Limb (tissue), 2 donors: ENCODE measurements around the gene CUEDC1.
"Not testable (repeated sequence)": the region's sequence is repeated elsewhere in the genome, so short reads cannot be mapped to it uniquely, and the experiment has no call there.

Source experiments
- DNase-seq, 2 donors: peaks; one replicate each; pipeline ENCODE4 v3.0.0-alpha.2; 2016; ENCODE audit errors: extremely low spot score in 2 of 2

The CUEDC1 gene

GRCh38 chr17:57939797-57940196, 15.4 kb downstream of the CUEDC1 start:
- DNase-seq, result no peak

DNA sequence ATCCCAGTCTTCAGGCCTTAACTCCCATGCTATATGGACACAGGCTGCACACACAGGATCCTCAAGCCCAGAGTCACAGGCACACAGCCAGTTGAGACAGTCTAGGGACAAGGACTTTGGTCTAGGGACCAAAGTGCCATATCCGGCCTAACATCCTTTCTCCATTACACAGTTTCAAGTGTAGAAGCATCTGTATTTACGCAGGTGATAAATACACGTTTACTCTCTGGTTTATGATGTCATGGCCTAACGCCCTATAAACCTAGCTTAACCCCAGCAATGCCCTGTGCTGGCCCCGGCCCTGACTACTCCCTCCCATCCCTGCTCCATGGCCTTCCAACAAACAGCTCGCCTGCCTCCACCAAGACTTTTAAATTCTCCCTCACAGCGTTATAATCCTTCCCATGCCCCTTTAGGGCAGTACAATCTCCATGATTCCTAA, 17.1 kb downstream of the CUEDC1 start:
- no peak for DNase-seq

GRCh38 chr17:57937492-57937891, 17.7 kb downstream of the CUEDC1 start:
- DNase-seq, result no peak

GRCh38 chr17:57935833-57936807, 19.1 kb downstream of the CUEDC1 start:
- peak in 1 of 2 donors; percentile 70 for DNase-seq

DNA sequence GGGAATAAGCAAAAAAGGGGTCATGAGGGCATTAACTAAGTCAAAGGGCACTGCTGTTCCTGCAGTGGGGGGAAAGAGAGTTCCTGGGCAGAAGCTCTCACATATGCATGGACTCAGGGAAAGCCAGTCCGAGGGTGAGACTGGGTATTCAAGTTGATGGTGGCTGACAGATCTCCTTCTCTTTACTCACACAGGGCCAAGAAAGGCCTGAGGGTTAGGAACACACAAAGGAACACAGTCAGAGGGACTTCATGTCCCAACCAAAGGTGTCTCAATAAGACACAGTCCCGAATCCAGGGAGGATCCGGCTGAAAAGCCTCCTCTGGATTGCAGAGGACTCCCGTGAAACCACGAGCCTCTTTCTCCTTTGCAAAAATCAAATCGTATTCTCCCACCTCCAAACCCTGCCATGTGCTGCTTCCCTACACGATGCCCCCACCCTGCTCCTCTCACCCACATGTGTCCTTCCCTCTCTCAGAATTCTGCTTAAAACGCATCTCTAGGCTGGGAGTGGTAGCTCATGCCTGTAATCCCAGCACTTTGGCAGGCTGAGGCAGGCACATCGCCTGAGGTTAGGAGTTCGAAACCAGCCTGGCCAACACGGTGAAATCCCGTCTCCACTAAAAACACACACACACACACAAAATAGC, 23.6 kb downstream of the CUEDC1 start:
- no peak for DNase-seq

- DNase-seq, result no peak
Observed at GRCh38 chr17:57930239-57930638, 25.0 kb downstream of the CUEDC1 start.

- no peak for DNase-seq
Observed at GRCh38 chr17:57929386-57929785, 25.8 kb downstream of the CUEDC1 start.

DNA sequence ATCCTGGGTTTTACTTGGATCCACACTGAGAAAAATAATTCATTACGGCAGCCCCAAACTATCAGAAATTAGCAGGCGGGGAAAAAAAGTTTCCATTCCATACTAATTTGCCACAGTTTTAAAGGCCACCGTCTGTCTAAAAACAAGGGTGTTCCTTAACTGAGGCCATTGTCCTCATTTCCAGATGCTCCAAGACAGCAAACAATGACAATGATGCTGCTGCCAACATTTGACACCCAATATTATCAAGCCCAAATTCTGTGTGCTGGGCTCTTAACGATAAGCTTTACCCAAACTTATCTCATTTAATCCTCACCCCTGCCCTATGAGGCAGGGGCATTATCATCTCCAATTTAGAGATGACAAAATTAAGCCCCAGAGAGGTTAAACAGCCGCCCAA, 26.3 kb downstream of the CUEDC1 start:
- DNase-seq, result no peak

GRCh38 chr17:57927048-57927723, 28.0 kb downstream of the CUEDC1 start:
- peak; percentile 66 to 87 for DNase-seq

DNA sequence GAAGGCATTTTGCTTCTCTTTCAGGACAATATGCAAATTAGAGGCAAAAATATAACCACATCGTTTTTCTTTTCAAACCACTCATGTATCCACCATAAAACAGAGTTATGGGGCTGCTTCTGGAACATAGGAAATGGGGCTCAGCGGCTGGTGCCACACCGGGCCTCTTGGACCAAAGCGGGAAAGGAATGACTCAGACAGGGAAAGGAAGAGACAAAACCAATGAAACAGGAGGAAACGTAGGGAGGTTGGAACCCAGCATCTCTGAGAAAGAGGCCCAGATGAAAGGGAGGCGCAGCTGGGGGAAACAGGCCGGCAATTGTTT, 28.5 kb downstream of the CUEDC1 start:
- DNase-seq, result no peak

DNA sequence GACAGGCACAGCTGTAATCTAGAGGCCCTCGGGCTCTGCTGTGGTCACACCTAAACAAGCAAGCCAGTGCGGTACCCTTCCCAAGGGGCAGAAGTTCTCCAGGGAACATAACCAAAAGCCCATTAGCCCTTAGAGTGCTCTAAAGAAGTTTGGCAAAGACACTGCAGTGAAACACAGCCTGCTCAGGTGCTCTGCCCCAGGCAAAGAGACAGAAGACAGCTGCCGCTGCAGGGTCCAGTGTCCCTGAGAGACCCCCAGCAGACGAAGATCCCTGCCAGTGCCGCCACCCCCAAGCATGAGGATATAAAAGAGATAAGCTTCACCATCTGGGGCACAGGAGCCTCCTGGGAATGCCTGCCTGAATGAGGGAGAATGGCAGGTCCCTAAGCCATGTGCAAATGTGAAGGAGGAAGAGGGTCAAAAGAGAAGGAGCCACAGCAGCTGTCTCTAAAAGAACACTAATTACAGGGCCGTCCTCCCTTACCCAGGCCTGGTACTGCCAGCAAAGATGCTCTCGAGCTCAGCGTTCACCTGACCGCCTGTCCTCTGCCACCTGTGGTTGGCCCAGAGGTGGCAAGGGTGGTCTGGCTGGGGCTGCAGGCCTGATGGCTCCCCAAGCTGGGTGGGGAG, 29.7 kb downstream of the CUEDC1 start:
- DNase-seq, result no peak

GRCh38 chr17:57924677-57925076, 30.5 kb downstream of the CUEDC1 start:
- DNase-seq, result peak in 1 of 2 donors; percentile 64

- DNase-seq, result no peak
Observed at GRCh38 chr17:57923182-57923872, 31.9 kb downstream of the CUEDC1 start.

DNA sequence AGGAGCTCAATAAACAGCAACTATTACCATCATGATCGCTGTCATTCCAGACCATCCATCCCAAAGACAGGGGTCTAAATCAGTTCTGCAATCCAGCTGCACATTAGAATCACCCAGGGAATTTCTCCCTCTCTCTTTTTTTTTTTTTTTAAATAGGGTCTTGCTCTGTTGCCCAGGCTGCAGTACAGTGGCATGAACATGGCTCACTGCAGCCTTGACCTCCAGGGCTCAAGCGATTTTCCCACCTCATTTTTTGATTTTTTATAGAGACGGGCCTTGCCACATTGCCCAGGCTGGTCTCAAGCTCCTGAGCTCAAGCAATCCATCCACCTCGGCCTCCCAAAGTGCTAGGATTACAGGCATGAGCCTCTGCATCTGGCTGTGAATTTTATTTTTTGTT, 32.5 kb downstream of the CUEDC1 start:
- DNase-seq, result not testable (repeated sequence)

- DNase-seq, result no peak
Observed at GRCh38 chr17:57920916-57921703, 34.1 kb downstream of the CUEDC1 start.

DNA sequence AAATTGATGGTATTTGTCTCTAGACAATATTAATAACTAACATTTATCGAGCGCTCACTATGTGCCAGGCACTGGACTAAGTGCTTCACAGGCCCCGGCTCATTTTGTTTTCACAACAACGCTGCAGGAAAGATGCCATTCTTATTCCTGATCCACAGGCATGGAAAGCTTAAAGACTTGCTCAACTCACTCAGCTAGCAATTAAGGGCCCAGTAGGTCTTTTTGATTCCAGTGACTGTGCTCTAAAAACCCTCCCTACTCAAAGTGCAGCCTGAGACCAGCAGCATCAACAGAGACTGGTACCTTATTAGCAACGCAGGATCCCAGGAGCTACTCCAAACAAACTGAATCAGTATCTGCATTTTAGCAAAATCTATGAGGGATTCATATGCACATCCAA, 35.3 kb downstream of the CUEDC1 start:
- no peak for DNase-seq

GRCh38 chr17:57918017-57918895, 37.0 kb downstream of the CUEDC1 start:
- no peak for DNase-seq

- no peak for DNase-seq
Observed at GRCh38 chr17:57916925-57917858, 38.0 kb downstream of the CUEDC1 start.
